T-helper 17 cell (primary cell): ENCODE results near the gene SELENOS. TPM values are rescaled to one million over a fixed set of nuclear protein-coding genes. Genes with fewer than 3 reads are reported as not detected.

ENCODE experiments used
- ATAC-seq: fragments of 150-1000 bp; cut with Tn5 transposase; 2 replicates; pipeline ENCODE4 v1.10.0; 2021; ENCODE audit warnings: mild to moderate bottlenecking, moderate library complexity
- DNase-seq, 3 donors: peaks; one replicate each; pipeline versions ENCODE4 v3.0.0 to v3.0.0-alpha.2; 2020 to 2021
- H3K9me3 ChIP-seq: one replicate; pipeline ENCODE4 v1.7.0; 2013; ENCODE audit warnings: low read length, mild to moderate bottlenecking; ENCODE audit not compliant: control insufficient read depth, poor library complexity, severe bottlenecking
- H3K27ac Mint-ChIP-seq: one replicate; pipeline ENCODE4 v1.8.0; 2022; ENCODE audit warnings: mild to moderate bottlenecking, moderate library complexity, mixed read lengths
- H3K27me3 Mint-ChIP-seq: one replicate; pipeline ENCODE4 v1.8.0; 2022; ENCODE audit warnings: mixed read lengths
- H3K36me3 Mint-ChIP-seq: one replicate; pipeline ENCODE4 v1.8.0; 2022; ENCODE audit warnings: low read depth, mixed read lengths
- H3K4me1 Mint-ChIP-seq: one replicate; pipeline ENCODE4 v1.8.0; 2022; ENCODE audit warnings: mild to moderate bottlenecking, mixed read lengths
- H3K4me3 Mint-ChIP-seq: one replicate; pipeline ENCODE4 v1.8.0; 2022; ENCODE audit warnings: mild to moderate bottlenecking, moderate library complexity, mixed read lengths
- total RNA-seq, 4 donors: library from RNA in 2 of 4; stranded (reverse) in 2 of 4; gene quantifications; one replicate each; pipeline ENCODE4 v1.2.3 and lab custom pipeline; 2022 to 2026

Gene SELENOS
- total RNA-seq (10 to 100 TPM; 28.0 to 36.3 TPM), total RNA-seq (lab: John Stamatoyannopoulos, UW) (33.5 to 54.4 reads per million in 2 donors)

- Mint-ChIP-seq H3K27ac (peak within 1 kb of the TSS; percentile 96), H3K4me3 (peak within 1 kb of the TSS; percentile 99), H3K36me3 (peaks cover 13% of the 10 kb centered on the region), H3K27me3 (no peaks in the 10 kb centered on the region), H3K4me1 (peaks cover 10% of the 10 kb centered on the region)
- no peaks in the 10 kb centered on the region for H3K9me3 ChIP-seq
- DNase-seq (peak; percentile 85 to 96 (median 85)), ATAC-seq (peak; percentile 98)
Observed at GRCh38 chr15:101277038-101277822, at the start of gene SELENOS. Gene SELENOS, minus strand, starts transcription at chr15:101277485. Its CDS starts 68 bp downstream, at chr15:101277417.

- ATAC-seq (no peak), DNase-seq (no peak)
- H3K36me3 Mint-ChIP-seq: peaks cover 4% of the 10 kb centered on the region
- peaks cover 45% of the 10 kb centered on the region for H3K27me3 Mint-ChIP-seq
- H3K27ac Mint-ChIP-seq: no peak overlapping the region
- no peak overlapping the region for H3K4me3 Mint-ChIP-seq
- no peaks in the 10 kb centered on the region for H3K4me1 Mint-ChIP-seq
- no peaks in the 10 kb centered on the region for H3K9me3 ChIP-seq
Observed at GRCh38 chr15:101326462-101327146, 49.3 kb upstream of the SELENOS start.

GRCh38 chr15:101326026-101326315 is 48.7 kb upstream of the SELENOS start:
- Mint-ChIP-seq H3K36me3 (peaks cover 4% of the 10 kb centered on the region), H3K4me1 (no peaks in the 10 kb centered on the region), H3K27me3 (peaks cover 51% of the 10 kb centered on the region), H3K4me3 (no peak overlapping the region), H3K27ac (no peak overlapping the region)
- no peaks in the 10 kb centered on the region for H3K9me3 ChIP-seq
- DNase-seq (no peak), ATAC-seq (no peak)

- Mint-ChIP-seq H3K27ac (no peak overlapping the region), H3K27me3 (peaks cover 52% of the 10 kb centered on the region), H3K36me3 (peaks cover 4% of the 10 kb centered on the region), H3K4me1 (no peaks in the 10 kb centered on the region), H3K4me3 (no peak overlapping the region)
- ATAC-seq (no peak), DNase-seq (peak in 1 of 3 donors; percentile 1)
- H3K9me3 ChIP-seq: no peaks in the 10 kb centered on the region
Observed at GRCh38 chr15:101325263-101326025, 48.2 kb upstream of the SELENOS start.

GRCh38 chr15:101324524-101325177 is 47.4 kb upstream of the SELENOS start:
- Mint-ChIP-seq H3K4me3 (no peak overlapping the region), H3K27me3 (peaks cover 52% of the 10 kb centered on the region), H3K4me1 (no peaks in the 10 kb centered on the region), H3K36me3 (peaks cover 4% of the 10 kb centered on the region), H3K27ac (no peak overlapping the region)
- H3K9me3 ChIP-seq: no peaks in the 10 kb centered on the region
- no peak for ATAC-seq
- no peak for DNase-seq

- Mint-ChIP-seq H3K36me3 (peaks cover 4% of the 10 kb centered on the region), H3K4me3 (no peak overlapping the region), H3K4me1 (no peaks in the 10 kb centered on the region), H3K27ac (no peak overlapping the region), H3K27me3 (peaks cover 53% of the 10 kb centered on the region)
- DNase-seq (no peak), ATAC-seq (no peak)
- no peaks in the 10 kb centered on the region for H3K9me3 ChIP-seq
Observed at GRCh38 chr15:101323793-101324523, 46.7 kb upstream of the SELENOS start.

GRCh38 chr15:101322854-101323477 is 45.7 kb upstream of the SELENOS start:
- H3K27me3 Mint-ChIP-seq: peaks cover 58% of the 10 kb centered on the region
- DNase-seq (peak in 1 of 3 donors; percentile 1), ATAC-seq (no peak)
- H3K36me3 Mint-ChIP-seq: peaks cover 4% of the 10 kb centered on the region
- H3K4me1 Mint-ChIP-seq: no peaks in the 10 kb centered on the region
- no peak overlapping the region for H3K4me3 Mint-ChIP-seq
- H3K27ac Mint-ChIP-seq: no peak overlapping the region
- H3K9me3 ChIP-seq: no peaks in the 10 kb centered on the region

- Mint-ChIP-seq H3K27ac (peak overlapping the region; percentile 6), H3K4me3 (no peak overlapping the region), H3K4me1 (no peaks in the 10 kb centered on the region), H3K36me3 (peaks cover 4% of the 10 kb centered on the region), H3K27me3 (peaks cover 61% of the 10 kb centered on the region)
- ATAC-seq (no peak), DNase-seq (no peak)
- no peaks in the 10 kb centered on the region for H3K9me3 ChIP-seq
Observed at GRCh38 chr15:101322016-101322695, 44.9 kb upstream of the SELENOS start.

- Mint-ChIP-seq H3K27me3 (peaks cover 50% of the 10 kb centered on the region), H3K36me3 (peaks cover 4% of the 10 kb centered on the region), H3K4me1 (no peaks in the 10 kb centered on the region), H3K27ac (peak overlapping the region; percentile 80), H3K4me3 (peak overlapping the region; percentile 67)
- peak in 1 of 3 donors; percentile 33 for DNase-seq
- ATAC-seq: peak; percentile 96
- no peaks in the 10 kb centered on the region for H3K9me3 ChIP-seq
Observed at GRCh38 chr15:101320501-101321052, 43.3 kb upstream of the SELENOS start.

- no peaks in the 10 kb centered on the region for H3K9me3 ChIP-seq
- peaks cover 2% of the 10 kb centered on the region for H3K36me3 Mint-ChIP-seq
- peaks cover 34% of the 10 kb centered on the region for H3K27me3 Mint-ChIP-seq
- H3K4me1 Mint-ChIP-seq: no peaks in the 10 kb centered on the region
- H3K27ac Mint-ChIP-seq: no peak overlapping the region
- DNase-seq: no peak
- no peak for ATAC-seq
- H3K4me3 Mint-ChIP-seq: no peak overlapping the region
Observed at GRCh38 chr15:101318839-101319238, 41.6 kb upstream of the SELENOS start.

GRCh38 chr15:101318147-101318819 is 41.0 kb upstream of the SELENOS start:
- Mint-ChIP-seq H3K4me3 (no peak overlapping the region), H3K4me1 (no peaks in the 10 kb centered on the region), H3K27me3 (peaks cover 34% of the 10 kb centered on the region), H3K27ac (no peak overlapping the region), H3K36me3 (no peaks in the 10 kb centered on the region)
- ATAC-seq: no peak
- H3K9me3 ChIP-seq: no peaks in the 10 kb centered on the region
- DNase-seq: no peak
